NCI-H2227 (cell line): ENCODE data around the gene BACH2.
"Not testable (repeated sequence)": the region's sequence is repeated elsewhere in the genome, so short reads cannot be mapped to it uniquely, and the experiment has no call there.

Source experiments
- DNase-seq: peaks from one replicate; lab custom pipeline; 2025; ENCODE audit not compliant: unreplicated experiment; lab: John Stamatoyannopoulos, UW

Gene BACH2

DNA sequence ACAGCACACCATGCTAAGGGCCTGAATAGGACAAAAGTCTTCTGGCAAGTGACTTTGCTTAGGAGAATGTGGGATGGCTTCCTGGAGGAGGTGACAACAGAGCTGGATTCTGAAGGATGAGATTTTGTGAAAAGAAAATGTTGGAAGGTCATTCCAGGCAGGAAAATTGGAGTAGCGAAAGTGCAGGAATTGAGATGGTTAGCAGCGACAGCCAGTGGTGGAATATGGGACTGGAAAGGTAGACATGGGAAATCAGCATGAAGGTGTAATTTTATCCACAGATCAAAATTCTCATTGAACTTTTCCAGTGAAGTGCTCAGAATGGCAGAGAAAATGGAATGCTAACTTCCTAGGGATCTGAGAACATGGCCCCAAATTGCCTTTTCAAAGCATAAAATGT lies 5.7 kb upstream of the BACH2 start:
- DNase-seq: no peak

DNA sequence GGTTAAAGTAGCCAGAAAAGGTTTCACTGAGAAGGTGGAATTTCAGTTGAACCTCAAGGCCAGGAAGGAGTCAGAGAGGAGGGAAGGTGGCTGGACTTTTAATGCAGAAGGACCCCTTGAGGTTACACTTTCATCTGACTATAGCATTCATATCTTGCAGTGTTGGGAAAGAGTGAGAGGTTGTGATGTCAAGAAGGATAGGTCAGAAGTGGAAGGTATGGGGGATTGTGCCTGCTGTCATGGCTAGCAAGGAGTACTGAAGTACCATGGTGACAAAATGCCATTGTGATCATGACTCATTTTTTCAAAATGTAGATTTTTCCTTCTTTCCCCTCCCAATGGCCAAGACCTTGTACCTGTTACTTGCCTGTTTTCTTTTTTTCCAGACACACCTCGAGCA lies 5.2 kb upstream of the BACH2 start:
- no peak for DNase-seq

DNA sequence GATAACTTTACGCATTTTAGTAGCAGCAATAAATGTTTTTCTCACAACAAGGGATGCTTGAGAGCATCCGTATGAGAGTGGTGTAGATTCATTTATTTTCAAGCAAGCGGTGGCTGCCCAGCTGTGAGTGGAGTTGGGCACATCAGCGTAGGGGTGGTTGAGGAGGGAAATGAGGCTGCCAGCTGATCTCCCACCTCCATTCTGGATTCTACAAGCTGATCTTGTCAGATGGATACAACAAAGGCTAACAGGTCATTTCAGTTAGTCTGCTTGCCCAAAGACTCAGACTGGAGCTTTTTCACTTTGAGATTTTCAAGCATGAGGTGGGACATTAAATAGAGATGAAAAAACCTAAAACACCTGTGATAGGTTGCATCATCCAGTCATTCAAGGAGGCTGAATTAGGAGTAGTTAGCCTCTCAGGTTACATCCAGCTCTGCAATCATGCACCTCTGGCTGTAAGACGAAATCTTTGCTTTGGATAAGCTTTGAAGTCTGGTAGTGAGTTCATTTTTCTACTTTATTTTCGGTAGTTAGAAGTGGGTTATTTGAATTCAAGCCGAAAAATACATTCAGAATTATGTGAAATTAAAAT lies 1.9 kb upstream of the BACH2 start:
- DNase-seq: no peak

DNA sequence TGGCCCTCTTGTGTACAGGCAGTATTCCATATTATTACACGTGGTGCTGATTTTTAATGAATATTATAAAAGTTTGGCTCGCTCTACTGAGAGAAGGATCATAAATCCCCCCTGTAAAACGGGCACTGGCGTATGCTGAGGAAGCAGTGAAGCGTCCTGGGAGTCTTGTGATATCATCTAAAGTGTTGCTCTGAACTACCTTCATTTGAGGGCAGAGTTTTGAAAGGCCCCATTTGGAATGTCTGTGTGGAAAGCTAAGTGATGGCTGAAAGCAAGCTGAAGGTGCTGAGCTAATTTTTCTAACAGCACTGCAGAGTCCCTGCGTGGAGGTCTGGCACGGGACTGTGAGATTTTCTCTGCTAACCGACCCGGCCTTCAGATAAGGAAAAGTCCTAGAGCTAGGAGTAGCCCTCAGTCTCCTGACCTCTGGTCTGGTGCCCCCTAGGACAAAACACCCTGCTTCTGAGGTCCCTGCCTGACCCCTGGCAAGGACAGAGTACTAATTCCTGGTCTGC lies 1.3 kb upstream of the BACH2 start:
- DNase-seq: no peak

DNA sequence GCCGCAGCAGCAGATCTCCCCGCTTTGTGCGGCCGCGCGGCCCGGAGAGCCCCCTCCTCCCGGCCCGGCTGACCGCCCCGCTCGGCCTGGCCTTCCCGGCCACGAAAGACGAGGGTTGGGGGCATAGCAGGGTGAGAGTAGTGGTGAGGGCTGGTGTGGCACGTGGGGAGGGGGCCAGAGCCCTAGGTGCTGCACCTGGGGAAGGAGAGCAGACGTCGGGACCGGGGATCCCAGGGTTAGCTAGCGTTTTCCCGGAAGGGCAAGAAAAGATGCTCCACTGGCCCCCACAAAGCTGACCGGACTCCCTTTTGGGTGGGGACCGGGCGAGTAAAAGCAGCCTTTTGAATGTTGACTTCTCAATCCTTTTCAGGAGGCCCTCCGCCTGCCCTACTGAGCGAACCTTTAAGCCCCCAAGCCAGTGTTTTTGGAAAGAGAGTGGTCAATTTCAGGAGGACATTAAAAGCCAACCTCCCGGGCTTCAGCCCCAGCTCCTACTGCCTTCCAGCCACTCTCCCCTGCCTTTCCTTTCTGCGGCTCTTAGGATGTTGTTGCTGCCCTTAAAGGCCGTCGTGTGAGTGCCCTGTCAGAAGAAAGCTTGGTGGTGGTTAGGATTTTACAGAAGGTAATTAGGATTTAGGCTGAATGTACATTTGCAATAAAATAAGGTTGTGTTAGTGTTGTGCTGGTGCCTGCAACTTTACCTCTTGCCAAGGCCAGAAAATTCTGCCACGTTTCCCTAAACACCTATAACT lies 648 bp upstream of the BACH2 start:
- DNase-seq: no peak

DNA sequence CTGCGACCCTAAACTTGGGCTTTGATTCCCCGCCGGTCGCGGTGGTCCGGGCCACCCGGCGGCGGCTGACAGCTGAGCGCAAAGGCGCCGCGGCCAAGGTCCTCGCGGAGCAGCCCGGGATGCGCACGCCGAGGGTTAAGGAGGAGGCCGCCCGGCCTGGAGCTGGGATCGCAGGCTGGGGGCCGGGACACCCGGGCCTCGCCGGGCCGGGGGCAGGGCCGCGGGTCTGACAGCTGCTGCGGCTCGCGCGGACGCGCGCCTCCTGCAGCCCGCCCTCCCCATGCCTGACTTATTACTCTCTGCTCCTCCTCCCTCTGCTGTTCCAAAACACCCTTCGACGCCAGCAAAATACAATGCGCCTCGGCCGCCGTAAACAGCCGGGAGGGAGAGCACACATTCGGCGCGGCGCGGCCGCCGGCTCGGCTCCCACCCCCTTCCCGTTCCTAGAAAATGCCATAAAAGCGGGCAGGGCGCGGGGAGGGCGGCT lies 746 bp downstream of the BACH2 start:
- DNase-seq: peak; percentile 64

DNA sequence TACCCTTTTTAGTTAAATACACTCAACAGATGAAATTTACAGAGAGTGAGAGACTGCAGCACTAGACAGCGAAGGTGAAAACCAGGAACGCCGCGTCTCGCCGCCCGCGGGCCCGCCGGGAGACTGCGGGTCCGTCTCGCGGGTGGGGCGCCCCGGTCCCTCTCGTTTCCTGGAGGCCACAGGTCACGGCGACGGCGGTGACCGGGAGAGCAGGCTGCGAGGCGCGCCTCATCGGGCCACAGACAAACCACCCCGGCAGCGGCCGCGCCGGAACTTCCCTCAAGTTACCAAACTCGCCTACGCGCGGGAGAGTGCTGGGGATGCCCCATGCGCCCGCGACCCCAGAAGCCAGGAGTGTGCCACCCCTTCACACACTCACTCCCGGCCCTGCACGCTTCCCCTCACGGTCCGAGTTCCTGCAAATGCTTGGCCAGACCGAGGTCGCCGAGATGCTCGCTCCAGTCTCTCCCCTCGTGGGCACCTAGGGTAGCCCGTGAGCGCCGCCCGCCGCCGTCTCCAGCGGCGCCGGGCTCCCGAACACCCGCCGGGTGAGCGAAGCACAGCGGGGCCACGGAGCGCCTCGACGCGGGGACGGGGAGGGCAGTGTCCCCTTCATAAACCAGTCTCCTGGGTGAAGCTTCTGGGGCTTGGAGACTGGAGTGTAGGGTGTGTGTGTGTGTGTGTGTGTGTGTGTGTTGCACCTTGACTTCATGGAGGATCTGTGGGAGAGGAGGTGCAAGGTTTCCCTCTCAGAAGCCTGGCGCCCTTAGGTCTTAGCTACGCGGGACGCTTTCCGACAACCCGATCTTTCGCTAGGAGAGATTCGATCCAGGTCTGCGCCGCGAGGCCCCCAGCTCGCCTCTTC lies 1.4 kb downstream of the BACH2 start:
- no peak for DNase-seq

DNA sequence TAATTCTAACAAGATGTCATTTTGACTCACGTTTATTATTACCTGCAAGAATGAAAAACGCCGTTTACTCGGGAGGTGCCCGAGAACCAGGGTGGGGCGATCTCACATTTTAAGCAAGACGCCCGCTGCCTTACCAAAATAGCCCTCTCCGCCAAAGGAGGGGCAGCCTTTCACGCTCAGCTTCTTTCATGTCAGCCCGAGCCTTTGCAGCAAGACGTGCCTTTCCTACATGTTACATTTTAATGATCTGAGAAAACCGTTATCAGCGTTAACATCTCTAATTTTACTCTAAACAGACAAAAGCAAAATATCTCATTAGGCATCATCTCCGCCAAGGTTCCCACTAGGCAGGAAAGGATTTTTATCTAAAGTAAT lies 2.0 kb downstream of the BACH2 start:
- DNase-seq: peak; percentile 10

DNA sequence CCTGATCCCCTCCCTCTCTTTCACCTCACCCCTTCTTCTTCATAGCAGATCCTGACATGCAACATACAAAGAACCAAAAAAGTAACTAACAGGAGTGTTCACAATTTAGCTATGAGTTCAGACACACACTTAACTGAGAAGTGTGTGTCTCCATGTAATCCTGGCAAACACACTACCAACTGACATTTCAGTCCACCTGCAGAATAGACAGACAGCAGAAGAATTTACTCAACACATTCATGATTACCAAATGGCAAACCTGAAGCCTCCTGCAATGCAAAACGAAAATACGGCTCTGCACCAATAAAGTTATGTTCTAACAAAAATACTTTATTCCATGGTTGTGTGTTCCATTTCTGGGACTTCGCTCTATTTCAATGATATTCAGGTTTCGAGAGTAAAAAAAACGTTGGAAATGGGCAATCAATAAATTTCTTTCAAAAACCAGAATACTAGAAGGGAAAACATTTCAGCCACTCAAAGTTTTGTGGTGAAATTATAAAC lies 2.6 kb downstream of the BACH2 start:
- no peak for DNase-seq

DNA sequence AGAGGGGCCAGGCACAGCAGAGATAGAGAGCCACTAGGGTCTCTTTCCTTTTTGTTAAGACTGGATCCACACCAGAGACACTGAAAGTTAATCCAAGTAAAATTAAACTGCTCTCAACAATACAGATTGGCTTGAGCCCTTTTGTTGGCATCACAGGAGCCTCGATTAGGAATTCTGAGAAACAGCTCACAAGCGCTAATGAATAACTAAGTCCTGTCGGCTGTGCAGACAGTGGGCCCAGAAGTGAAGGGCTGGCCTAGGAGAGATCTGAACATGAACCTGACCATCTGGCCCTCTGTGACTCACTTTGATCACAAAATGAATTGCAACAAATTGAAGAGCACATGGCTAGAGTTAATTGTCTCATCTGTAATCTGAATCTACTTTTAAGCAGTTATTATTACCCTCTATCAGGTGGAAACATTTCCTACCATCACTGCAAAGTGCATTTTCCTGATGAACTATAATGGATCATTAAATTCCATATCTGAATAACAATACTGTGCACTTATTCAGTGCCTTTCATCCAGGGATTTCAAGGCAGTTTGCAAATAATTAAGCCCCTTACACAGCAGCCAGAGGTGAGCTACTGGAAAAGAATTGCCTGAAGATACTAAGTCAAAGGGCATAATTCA lies 3.2 kb downstream of the BACH2 start:
- DNase-seq: peak; percentile 25

DNA sequence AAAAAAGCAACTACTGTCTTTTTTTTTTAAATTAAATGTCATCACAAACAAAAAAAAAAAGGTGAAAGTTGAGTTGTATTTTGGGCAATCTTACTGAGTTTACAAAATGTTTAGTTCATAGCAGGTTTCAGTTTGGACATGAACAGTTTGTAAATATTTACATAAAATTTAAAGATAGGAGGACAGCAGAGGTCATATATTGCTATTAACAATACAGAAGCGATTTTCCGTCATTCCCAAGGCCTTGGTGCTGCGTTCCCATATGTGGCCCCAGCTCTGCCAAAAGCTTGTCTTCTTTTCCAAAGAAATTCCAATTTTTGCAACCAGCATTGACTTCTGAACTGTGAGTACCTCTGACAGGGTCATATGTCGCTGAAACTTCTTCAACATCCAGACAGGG lies 5.1 kb downstream of the BACH2 start:
- DNase-seq: no peak

DNA sequence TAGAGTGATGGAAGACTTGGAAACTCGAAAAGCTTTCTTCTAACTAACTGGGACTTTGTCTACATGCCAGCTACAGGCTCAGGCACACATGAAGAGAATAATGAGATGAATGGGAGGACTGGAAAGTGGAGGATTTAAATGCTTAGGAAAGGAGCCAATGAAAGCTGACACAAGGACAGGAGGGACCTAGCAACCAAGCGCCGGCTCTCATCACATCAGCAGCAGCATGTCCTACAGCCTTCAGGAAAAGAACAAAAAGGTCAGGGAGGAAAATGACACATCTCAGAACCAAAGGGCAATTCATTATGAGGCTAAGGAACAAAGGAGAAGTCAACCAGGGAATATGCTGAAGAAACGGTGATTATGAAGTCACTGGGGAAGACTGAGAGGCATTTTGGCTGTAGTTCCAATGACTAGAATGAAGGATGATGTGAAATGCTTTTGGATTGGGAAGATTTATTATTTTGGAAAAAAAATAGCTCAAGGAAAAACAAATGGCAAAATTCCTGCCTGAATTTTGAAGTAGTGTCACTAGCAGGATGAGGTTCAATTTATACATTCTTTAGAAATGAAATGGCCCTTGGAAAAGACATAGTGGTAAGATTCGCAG lies 5.7 kb downstream of the BACH2 start:
- DNase-seq: peak; percentile 12

DNA sequence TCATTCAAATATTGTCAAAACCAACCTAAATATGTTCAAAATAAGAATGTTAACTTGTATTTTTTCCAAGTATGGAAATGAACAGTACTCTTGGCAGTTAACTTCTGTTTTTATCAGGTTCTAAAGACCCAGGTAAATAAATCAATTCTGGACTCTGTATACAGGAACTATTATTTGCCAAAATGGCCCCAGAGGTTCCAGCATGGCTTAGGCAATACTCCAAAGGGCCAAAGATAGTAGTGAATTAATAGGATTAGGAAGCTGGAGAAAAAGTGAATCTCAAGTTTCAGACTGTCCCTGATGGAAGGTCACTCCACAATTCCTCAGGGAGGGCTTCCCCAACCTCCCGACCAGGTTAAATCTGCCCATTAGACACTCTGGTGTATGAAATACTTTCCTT lies 6.7 kb downstream of the BACH2 start:
- no peak for DNase-seq

DNA sequence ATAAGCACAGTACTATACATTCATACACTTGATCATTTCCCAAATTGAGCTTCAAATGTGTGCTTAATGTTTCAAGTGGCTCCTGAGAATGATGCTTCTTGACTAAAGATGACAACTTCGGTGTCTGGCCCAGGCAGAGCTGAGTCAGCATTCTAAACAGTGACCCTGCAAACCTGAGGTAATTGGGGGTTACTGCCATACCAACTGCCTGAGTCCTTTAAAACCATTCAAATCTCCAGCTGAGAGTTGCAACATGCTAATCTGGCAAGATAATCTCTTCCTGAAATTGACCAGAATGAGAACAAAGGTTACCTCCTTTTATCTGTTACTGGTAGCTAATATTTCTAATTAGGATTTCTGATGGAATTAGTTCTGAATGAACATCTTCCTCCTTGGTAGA lies 8.2 kb downstream of the BACH2 start:
- peak; percentile 25 for DNase-seq

DNA sequence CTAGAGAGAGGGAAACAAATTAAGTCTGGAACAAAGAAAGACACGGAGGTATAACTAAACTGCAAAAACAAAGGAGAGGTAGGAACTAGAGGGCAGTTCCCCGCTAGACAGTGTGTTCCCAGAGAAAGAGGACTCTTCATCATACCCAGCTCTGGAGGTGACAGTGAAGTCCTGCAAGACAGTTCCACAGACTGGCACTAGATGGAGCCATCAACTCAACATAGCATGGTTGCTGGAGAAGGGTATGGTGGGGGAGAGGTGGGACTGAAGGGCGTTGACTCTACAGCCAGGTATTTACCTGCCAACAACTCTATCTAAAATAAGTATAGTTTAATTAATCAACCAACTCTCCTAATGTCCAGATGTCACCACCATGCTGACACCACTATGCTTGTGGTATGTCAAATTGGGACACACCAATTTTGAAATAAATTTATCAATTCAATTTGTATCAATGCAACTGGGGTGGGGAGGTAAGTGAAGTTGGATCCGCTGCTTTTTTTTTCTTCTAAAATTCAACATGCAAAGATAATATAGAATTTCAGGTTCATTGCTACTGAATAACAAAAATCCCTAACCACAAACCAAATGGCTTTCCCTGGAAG lies 9.7 kb downstream of the BACH2 start:
- DNase-seq: peak; percentile 29

DNA sequence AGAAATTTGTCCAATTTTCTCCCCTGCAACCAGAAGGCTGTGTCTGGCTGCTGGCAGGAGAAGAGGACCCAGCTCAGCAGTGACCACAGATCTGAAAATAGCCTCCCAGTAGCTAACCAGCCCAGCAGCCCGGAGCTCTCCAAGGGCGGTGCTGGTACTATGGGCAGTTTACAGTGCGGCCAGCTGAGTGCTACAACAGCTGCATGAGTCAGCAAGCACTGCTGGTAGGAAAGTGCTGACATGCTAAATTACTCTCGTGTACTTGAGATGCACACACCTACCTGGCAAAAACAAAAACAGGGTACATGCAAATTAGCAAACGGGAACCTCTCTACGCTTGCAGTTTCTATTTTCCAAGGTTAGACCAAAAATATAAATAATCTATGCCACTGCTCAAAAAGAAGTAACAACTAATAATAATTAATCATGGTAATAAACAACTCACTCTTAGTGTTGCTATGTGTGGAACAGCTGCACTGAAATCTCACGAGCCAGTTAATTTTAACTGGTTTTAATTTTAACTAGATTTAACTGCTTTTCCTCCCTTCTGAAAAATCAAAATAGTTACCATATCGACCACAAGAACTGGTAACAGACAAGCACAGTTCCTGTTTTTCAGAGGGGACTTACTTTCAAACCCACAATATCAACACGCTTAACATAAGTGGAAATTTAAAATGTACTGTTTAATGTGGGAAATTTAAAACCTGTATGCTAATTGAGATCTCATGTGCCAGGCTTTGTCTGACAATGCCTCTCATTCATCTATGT lies 10.8 kb downstream of the BACH2 start:
- DNase-seq: peak; percentile 71

DNA sequence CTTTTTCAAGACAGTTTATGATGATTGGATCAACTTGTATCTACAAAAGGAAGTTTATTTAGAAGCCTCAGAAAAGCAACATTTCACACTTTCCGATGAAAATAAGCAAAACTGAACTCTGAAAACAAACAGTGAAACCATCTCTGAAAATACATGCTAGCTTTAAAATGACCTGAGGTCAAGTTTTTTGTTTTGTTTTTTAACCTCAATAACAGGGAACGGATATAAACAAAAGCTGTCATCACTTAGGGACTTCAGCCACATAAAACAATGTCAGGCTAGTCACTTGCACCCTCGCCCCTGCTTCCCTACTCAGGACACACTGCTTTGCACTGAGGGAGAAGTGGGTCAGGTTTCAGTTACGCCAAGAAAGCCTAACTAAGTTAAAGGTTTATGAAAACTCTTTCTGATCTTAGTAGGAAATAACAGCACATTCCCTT lies 11.6 kb downstream of the BACH2 start:
- no peak for DNase-seq

DNA sequence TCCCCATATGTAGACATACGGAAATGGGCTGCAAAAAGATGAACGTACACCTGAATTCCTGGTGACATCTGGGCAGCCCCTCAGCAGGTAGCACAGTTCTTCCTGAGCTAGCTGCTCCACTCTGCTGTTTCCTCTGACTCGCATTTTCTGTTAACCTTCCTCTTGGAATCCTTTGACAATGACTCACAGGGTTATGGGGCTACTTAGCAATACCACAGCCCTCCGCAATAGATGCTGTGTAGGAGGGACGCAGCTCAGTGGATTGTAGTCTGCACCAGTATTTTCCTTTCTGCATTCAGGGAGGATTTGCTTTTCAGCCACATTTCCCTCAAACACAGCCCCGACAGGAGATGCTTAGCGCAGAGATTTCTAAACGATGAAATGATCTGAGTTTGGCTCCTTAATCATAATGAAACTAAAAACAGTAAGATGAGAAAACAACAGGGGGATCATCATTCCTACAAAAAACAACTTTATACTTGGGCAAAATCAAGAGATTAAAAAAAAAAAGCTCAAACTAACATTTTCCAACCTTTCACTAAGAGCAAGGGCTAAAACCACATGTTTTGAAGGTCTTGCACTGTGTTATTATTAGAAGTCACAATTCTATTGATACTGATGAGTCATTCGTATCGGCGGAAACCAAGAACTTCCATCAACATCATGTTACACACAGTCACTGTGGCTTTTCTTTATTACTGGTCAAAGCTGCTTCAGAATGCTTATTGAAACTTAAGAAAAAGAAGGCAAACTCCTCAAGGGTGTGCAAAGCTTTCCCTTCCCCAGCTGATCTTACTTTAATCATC lies 12.2 kb downstream of the BACH2 start:
- peak; percentile 45 for DNase-seq

DNA sequence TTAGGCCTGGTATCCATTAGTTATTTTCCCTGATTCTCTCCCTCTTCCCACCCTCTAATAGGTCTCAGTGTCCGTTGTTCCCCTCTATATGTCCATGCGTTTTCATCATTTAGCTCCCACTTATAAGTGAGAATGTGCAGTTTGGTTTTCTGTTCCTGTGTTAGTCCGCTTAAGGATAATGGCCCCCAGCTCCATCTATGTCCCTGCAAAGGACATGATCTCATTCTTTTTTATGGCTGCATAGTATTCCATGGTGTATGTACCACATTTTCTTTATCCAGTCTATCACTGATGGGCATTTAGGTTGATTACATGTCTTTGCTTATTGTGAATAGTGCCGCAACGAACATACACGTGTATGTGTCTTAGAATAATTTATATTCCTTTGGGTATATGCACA lies 14.4 kb downstream of the BACH2 start:
- DNase-seq: not testable (repeated sequence)
